GM23338 (cell line): ENCODE data around the gene KIFC3. TPM values are rescaled to one million over a fixed set of nuclear protein-coding genes. Genes with fewer than 3 reads are reported as not detected.

Source experiments
- ATAC-seq: fragments of 200-7000 bp; cut with Tn5 transposase; 3 replicates; pipeline ENCODE4 v1.9.1; 2020
- DNase-seq: peaks from one replicate; pipeline ENCODE4 v3.0.0-alpha.2; 2015; ENCODE audit warnings: low spot score
- H2AFZ ChIP-seq: fragments of 200-600 bp; sonication (generic); 2 replicates; pipeline ENCODE4 v1.8.0; 2016; ENCODE audit warnings: antibody characterized with exemption, mild to moderate bottlenecking, moderate library complexity
- H3F3A ChIP-seq: fragments of 200-600 bp; sonication (generic); replicated peaks from 2 replicates; pipeline ENCODE4 v1.8.0; 2017; ENCODE audit warnings: antibody characterized with exemption, mixed run types, low read depth
- H3K27ac ChIP-seq: fragments of 200-600 bp; sonication (generic); 2 replicates; pipeline ENCODE4 v1.6.1; 2016; ENCODE audit warnings: low read depth
- H3K27me3 ChIP-seq: fragments of 200-600 bp; sonication (generic); 2 replicates; pipeline ENCODE4 v1.8.0; 2016; ENCODE audit warnings: mild to moderate bottlenecking, mixed run types, moderate library complexity; ENCODE audit not compliant: insufficient read depth
- H3K36me3 ChIP-seq: fragments of 200-600 bp; sonication (generic); 2 replicates; pipeline ENCODE4 v1.8.0; 2016; ENCODE audit warnings: mild to moderate bottlenecking; ENCODE audit not compliant: insufficient read depth
- H3K4me1 ChIP-seq: fragments of 200-600 bp; sonication (generic); 2 replicates; pipeline ENCODE4 v1.8.0; 2016; ENCODE audit warnings: mild to moderate bottlenecking, moderate library complexity; ENCODE audit not compliant: insufficient read depth
- H3K4me2 ChIP-seq: fragments of 200-600 bp; sonication (generic); 2 replicates; pipeline ENCODE4 v1.7.1; 2017; ENCODE audit warnings: mixed run types
- H3K4me3 ChIP-seq: fragments of 200-600 bp; sonication (generic); 2 replicates; pipeline ENCODE4 v1.6.1; 2016; ENCODE audit warnings: mixed run types
- H3K79me2 ChIP-seq: fragments of 200-600 bp; sonication (generic); replicated peaks from 2 replicates; pipeline ENCODE4 v1.8.0; 2017; ENCODE audit warnings: mild to moderate bottlenecking; ENCODE audit not compliant: insufficient read depth
- H3K9me2 ChIP-seq: fragments of 200-600 bp; sonication (generic); 2 replicates; pipeline ENCODE4 v1.8.0; 2017; ENCODE audit not compliant: insufficient read depth
- H4K20me1 ChIP-seq: fragments of 200-600 bp; sonication (generic); replicated peaks from 2 replicates; pipeline ENCODE4 v1.8.0; 2017; ENCODE audit warnings: mild to moderate bottlenecking; ENCODE audit not compliant: insufficient read depth
- H3K27ac Mint-ChIP-seq: 2 replicates; pipeline ENCODE4 v1.8.0; 2020; ENCODE audit warnings: inconsistent platforms, mild to moderate bottlenecking, moderate library complexity, mixed read lengths
- H3K27me3 Mint-ChIP-seq: 3 replicates; pipeline ENCODE4 v1.8.0; 2022; ENCODE audit warnings: low read depth, mild to moderate bottlenecking, moderate library complexity, mixed read lengths, inconsistent platforms; ENCODE audit not compliant: insufficient read depth, poor library complexity
- H3K36me3 Mint-ChIP-seq: 3 replicates; pipeline ENCODE4 v1.8.0; 2021; ENCODE audit warnings: low read depth, mild to moderate bottlenecking, inconsistent platforms, moderate library complexity, mixed read lengths
- H3K4me1 Mint-ChIP-seq: 3 replicates; pipeline ENCODE4 v1.8.0; 2020; ENCODE audit warnings: mild to moderate bottlenecking, inconsistent platforms, mixed read lengths
- H3K4me3 Mint-ChIP-seq: 3 replicates; pipeline ENCODE4 v1.8.0; 2021; ENCODE audit warnings: moderate library complexity, mild to moderate bottlenecking, inconsistent platforms, mixed read lengths
- H3K9me3 Mint-ChIP-seq: 3 replicates; pipeline ENCODE4 v1.8.0; 2020; ENCODE audit warnings: moderate library complexity, mild to moderate bottlenecking, inconsistent platforms, mixed read lengths
- EZH2 ChIP-seq: fragments of 200-600 bp; sonication (generic); IDR thresholded peaks from one replicate; pipeline ENCODE4 v1.8.0; 2017; ENCODE audit warnings: antibody characterized with exemption, mild to moderate bottlenecking, low read depth; ENCODE audit not compliant: unreplicated experiment
- NANOG ChIP-seq: IDR thresholded peaks from 2 replicates; pipeline ENCODE4 v1.6.1; 2016; ENCODE audit warnings: antibody characterized with exemption, borderline replicate concordance
- ZNF331 ChIP-seq: fragments of 250-450 bp; sonication (Bioruptor Pico); IDR thresholded peaks from 2 replicates; pipeline ENCODE4 v1.5.0; 2020; ENCODE audit warnings: low read depth, mild to moderate bottlenecking, moderate library complexity
- polyA plus RNA-seq: library from polyadenylated mRNA; unstranded; fragments of >200 nt; fragmentation: Nextera tagmentation; extraction: Ambion mirVana; gene quantifications from 2 replicates; pipeline ENCODE4 v1.2.1, GENCODE V29; 2016
- total RNA-seq: library from RNA; depleted of rRNA; stranded (reverse); fragments of >200 nt; shearing (Covaris generic); gene quantifications from 2 replicates; pipeline ENCODE4 v1.2.3, GENCODE V29; 2014
- TF ChIP-seq, protein P1 (sequence below): fragments of 250-450 bp; sonication (Bioruptor Pico); IDR thresholded peaks from 2 replicates; pipeline ENCODE4 v1.5.0; 2020; ENCODE audit warnings: mild to moderate bottlenecking, moderate library complexity
- TF ChIP-seq, protein P2 (sequence below): IDR thresholded peaks from 2 replicates; pipeline ENCODE4 v1.6.1; 2016; ENCODE audit warnings: antibody characterized with exemption
- TF ChIP-seq, protein P3 (sequence below), 2 experiments: fragments of 200-600 bp in 1 of 2; sonication (generic) in 1 of 2; conservative IDR thresholded peaks; 2 replicates each; pipeline versions ENCODE4 v1.5.1 to v1.6.1; 2016 to 2017; ENCODE audit warnings: antibody characterized with exemption in 2 of 2, low read depth in 2 of 2, mild to moderate bottlenecking in 2 of 2, moderate library complexity in 1 of 2
- TF ChIP-seq, protein P4 (sequence below): IDR thresholded peaks from one replicate; pipeline ENCODE4 v1.6.1; 2018; ENCODE audit warnings: antibody characterized with exemption; ENCODE audit not compliant: unreplicated experiment

Gene KIFC3
- total and polyA plus RNA-seq, 2 experiments from 2014 or later, result 4.4 to 12.5 TPM

DNA sequence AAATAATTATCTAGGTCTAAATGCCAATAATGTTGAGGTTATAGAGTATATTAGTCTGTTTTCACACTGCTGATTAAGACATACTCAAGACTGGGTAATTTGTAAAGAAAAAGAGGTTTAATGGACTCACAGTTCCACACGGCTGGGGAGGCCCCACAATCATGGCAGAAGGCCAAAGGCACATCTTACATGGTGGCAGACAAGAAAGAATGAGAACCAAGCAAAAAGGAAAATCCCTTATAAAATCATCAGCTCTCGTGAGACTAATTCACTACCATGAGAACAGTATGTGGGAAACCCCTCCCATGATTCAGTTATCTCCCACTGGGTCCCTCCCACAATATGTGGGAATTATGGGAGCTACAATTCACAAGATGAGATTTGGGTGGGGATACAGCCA lies 69.6 kb downstream of the KIFC3 start (continued):
- TF ChIP-seq, protein P1, sequence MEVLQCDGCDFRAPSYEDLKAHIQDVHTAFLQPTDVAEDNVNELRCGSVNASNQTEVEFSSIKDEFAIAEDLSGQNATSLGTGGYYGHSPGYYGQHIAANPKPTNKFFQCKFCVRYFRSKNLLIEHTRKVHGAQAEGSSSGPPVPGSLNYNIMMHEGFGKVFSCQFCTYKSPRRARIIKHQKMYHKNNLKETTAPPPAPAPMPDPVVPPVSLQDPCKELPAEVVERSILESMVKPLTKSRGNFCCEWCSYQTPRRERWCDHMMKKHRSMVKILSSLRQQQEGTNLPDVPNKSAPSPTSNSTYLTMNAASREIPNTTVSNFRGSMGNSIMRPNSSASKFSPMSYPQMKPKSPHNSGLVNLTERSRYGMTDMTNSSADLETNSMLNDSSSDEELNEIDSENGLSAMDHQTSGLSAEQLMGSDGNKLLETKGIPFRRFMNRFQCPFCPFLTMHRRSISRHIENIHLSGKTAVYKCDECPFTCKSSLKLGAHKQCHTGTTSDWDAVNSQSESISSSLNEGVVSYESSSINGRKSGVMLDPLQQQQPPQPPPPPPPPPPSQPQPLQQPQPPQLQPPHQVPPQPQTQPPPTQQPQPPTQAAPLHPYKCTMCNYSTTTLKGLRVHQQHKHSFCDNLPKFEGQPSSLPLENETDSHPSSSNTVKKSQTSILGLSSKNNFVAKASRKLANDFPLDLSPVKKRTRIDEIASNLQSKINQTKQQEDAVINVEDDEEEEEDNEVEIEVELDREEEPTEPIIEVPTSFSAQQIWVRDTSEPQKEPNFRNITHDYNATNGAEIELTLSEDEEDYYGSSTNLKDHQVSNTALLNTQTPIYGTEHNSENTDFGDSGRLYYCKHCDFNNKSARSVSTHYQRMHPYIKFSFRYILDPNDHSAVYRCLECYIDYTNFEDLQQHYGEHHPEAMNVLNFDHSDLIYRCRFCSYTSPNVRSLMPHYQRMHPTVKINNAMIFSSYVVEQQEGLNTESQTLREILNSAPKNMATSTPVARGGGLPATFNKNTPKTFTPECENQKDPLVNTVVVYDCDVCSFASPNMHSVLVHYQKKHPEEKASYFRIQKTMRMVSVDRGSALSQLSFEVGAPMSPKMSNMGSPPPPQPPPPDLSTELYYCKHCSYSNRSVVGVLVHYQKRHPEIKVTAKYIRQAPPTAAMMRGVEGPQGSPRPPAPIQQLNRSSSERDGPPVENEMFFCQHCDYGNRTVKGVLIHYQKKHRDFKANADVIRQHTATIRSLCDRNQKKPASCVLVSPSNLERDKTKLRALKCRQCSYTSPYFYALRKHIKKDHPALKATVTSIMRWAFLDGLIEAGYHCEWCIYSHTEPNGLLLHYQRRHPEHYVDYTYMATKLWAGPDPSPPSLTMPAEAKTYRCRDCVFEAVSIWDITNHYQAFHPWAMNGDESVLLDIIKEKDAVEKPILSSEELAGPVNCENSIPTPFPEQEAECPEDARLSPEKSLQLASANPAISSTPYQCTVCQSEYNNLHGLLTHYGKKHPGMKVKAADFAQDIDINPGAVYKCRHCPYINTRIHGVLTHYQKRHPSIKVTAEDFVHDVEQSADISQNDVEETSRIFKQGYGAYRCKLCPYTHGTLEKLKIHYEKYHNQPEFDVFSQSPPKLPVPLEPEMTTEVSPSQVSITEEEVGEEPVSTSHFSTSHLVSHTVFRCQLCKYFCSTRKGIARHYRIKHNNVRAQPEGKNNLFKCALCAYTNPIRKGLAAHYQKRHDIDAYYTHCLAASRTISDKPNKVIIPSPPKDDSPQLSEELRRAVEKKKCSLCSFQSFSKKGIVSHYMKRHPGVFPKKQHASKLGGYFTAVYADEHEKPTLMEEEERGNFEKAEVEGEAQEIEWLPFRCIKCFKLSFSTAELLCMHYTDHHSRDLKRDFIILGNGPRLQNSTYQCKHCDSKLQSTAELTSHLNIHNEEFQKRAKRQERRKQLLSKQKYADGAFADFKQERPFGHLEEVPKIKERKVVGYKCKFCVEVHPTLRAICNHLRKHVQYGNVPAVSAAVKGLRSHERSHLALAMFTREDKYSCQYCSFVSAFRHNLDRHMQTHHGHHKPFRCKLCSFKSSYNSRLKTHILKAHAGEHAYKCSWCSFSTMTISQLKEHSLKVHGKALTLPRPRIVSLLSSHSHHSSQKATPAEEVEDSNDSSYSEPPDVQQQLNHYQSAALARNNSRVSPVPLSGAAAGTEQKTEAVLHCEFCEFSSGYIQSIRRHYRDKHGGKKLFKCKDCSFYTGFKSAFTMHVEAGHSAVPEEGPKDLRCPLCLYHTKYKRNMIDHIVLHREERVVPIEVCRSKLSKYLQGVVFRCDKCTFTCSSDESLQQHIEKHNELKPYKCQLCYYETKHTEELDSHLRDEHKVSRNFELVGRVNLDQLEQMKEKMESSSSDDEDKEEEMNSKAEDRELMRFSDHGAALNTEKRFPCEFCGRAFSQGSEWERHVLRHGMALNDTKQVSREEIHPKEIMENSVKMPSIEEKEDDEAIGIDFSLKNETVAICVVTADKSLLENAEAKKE, result no peak
- TF ChIP-seq ZNF331 (CRISPR knock-in tag) (no peak), EZH2 (no peak), NANOG (no peak)

DNA sequence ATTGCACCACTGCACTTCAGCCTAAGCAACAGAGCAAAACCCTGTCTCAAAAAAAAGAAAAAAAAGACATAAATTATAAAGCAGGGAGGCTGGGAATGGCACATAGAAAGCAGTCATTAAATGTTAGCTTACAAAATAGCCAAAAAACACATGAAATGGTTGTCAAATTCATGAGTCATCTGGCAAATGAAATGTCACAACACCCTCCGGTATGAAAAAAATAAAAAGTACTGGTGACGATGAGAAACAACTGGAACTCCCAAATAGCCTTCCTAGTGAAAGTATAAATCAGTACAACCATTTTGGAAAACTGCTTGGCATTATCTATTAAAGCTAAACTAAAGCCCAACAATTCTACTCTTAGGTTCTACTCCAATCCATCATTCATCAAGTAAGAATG lies 70.3 kb downstream of the KIFC3 start:
- Histone ChIP-seq H3K36me3 (no peaks in the 10 kb centered on the region), H3K27me3 (no peaks in the 10 kb centered on the region), H3K4me3 (no peak overlapping the region), H3K79me2 (no peaks in the 10 kb centered on the region; the same call in 1 of the 2 replicates), H3K4me1 (peaks cover 8% of the 10 kb centered on the region; the same call in 1 of the 2 replicates), H3F3A (no peaks in the 10 kb centered on the region), H4K20me1 (no peaks in the 10 kb centered on the region), H3K9me2 (no peaks in the 10 kb centered on the region), H3K4me2 (no peak overlapping the region), H3K27ac (no peak overlapping the region), H2AFZ (no peak overlapping the region)
- Mint-ChIP-seq H3K4me1 (peaks cover 7% of the 10 kb centered on the region), H3K27ac (no peak overlapping the region), H3K9me3 (no peaks in the 10 kb centered on the region; the same call in 2 of the 3 replicates), H3K36me3 (peaks cover 7% of the 10 kb centered on the region; the same call in 2 of the 3 replicates), H3K27me3 (peaks cover 11% of the 10 kb centered on the region), H3K4me3 (no peak overlapping the region)
- DNase-seq (no peak), ATAC-seq (no peak)
- TF ChIP-seq, protein P2, sequence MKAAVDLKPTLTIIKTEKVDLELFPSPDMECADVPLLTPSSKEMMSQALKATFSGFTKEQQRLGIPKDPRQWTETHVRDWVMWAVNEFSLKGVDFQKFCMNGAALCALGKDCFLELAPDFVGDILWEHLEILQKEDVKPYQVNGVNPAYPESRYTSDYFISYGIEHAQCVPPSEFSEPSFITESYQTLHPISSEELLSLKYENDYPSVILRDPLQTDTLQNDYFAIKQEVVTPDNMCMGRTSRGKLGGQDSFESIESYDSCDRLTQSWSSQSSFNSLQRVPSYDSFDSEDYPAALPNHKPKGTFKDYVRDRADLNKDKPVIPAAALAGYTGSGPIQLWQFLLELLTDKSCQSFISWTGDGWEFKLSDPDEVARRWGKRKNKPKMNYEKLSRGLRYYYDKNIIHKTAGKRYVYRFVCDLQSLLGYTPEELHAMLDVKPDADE, result no peak
- TF ChIP-seq, protein P3, sequence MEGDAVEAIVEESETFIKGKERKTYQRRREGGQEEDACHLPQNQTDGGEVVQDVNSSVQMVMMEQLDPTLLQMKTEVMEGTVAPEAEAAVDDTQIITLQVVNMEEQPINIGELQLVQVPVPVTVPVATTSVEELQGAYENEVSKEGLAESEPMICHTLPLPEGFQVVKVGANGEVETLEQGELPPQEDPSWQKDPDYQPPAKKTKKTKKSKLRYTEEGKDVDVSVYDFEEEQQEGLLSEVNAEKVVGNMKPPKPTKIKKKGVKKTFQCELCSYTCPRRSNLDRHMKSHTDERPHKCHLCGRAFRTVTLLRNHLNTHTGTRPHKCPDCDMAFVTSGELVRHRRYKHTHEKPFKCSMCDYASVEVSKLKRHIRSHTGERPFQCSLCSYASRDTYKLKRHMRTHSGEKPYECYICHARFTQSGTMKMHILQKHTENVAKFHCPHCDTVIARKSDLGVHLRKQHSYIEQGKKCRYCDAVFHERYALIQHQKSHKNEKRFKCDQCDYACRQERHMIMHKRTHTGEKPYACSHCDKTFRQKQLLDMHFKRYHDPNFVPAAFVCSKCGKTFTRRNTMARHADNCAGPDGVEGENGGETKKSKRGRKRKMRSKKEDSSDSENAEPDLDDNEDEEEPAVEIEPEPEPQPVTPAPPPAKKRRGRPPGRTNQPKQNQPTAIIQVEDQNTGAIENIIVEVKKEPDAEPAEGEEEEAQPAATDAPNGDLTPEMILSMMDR (conservative IDR thresholded peaks at IDR 0.05; ENCODE audit: low read depth in 2 of 2), result no peak
- TF ChIP-seq, protein P4, sequence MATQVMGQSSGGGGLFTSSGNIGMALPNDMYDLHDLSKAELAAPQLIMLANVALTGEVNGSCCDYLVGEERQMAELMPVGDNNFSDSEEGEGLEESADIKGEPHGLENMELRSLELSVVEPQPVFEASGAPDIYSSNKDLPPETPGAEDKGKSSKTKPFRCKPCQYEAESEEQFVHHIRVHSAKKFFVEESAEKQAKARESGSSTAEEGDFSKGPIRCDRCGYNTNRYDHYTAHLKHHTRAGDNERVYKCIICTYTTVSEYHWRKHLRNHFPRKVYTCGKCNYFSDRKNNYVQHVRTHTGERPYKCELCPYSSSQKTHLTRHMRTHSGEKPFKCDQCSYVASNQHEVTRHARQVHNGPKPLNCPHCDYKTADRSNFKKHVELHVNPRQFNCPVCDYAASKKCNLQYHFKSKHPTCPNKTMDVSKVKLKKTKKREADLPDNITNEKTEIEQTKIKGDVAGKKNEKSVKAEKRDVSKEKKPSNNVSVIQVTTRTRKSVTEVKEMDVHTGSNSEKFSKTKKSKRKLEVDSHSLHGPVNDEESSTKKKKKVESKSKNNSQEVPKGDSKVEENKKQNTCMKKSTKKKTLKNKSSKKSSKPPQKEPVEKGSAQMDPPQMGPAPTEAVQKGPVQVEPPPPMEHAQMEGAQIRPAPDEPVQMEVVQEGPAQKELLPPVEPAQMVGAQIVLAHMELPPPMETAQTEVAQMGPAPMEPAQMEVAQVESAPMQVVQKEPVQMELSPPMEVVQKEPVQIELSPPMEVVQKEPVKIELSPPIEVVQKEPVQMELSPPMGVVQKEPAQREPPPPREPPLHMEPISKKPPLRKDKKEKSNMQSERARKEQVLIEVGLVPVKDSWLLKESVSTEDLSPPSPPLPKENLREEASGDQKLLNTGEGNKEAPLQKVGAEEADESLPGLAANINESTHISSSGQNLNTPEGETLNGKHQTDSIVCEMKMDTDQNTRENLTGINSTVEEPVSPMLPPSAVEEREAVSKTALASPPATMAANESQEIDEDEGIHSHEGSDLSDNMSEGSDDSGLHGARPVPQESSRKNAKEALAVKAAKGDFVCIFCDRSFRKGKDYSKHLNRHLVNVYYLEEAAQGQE, result no peak
